ENCODE results near the gene POLR3G. TPM values are rescaled to one million over a fixed set of nuclear protein-coding genes. Genes with fewer than 3 reads are reported as not detected.

POLR3G gene
- total and polyA plus RNA-seq, 7 donors = 0.46 to 5.8 (median 1.8) TPM

- DNase-seq = no peak
- 1% methylated on average over 60 of the region's 60 CpGs for WGBS, 2 donors
- no peak for TF ChIP-seq POLR2AphosphoS5 (IDR thresholded peaks at IDR 0.05)
- no peak for TF ChIP-seq CTCF (IDR thresholded peaks at IDR 0.05)
- no peak for TF ChIP-seq EP300 (IDR thresholded peaks at IDR 0.05)
- TF ChIP-seq POLR2A (IDR thresholded peaks at IDR 0.05) = no peak
- peaks cover 0 to 12% (median 11%) of the 10 kb centered on the region in 4 donors for H3K4me1 ChIP-seq
- H3K27ac ChIP-seq = no peak within 1 kb of the TSS
- H3K27me3 ChIP-seq = peaks cover 16 to 52% (median 17%) of the 10 kb centered on the region in 3 donors
- peak within 1 kb of the TSS in 3 of 4 donors; percentile 25 to 38 (median 37) for H3K4me3 ChIP-seq
- no peaks in the 10 kb centered on the region for H3K36me3 ChIP-seq
- H3K9me3 ChIP-seq = no peaks in the 10 kb centered on the region
- intact Hi-C loops (cut with DNase I) = no loop called here
These were observed 83.9 kb downstream of the POLR3G start, which contains the start of gene ADGRV1 for GRCh38 chr5:90558344-90559192. TSS of gene ADGRV1 (plus strand) at chr5:90558797. CDS start at chr5:90558896, 99 bp downstream.

- TF ChIP-seq POLR2AphosphoS5 (IDR thresholded peaks at IDR 0.05) (no peak), EP300 (IDR thresholded peaks at IDR 0.05) (no peak), CTCF (IDR thresholded peaks at IDR 0.05) (no peak), POLR2A (IDR thresholded peaks at IDR 0.05) (no peak)
- Histone ChIP-seq H3K9me3 (no peaks in the 10 kb centered on the region), H3K4me3 (no peak overlapping the region), H3K27ac (no peak overlapping the region), H3K36me3 (no peaks in the 10 kb centered on the region), H3K4me1 (peaks cover 0 to 12% (median 11%) of the 10 kb centered on the region in 4 donors), H3K27me3 (peaks cover 16 to 52% (median 17%) of the 10 kb centered on the region in 3 donors)
- DNase-seq = no peak
- 74 to 89% methylated on average over 2 of the region's 2 CpGs for WGBS, 2 donors
- intact Hi-C loops (cut with DNase I) = no loop called here
These were observed 86.1 kb downstream of the POLR3G start for GRCh38 chr5:90560771-90561170.

- DNase-seq = no peak
- Histone ChIP-seq H3K9me3 (no peaks in the 10 kb centered on the region), H3K4me3 (no peak overlapping the region), H3K4me1 (peaks cover 0 to 12% (median 11%) of the 10 kb centered on the region in 4 donors), H3K27ac (no peak overlapping the region), H3K36me3 (no peaks in the 10 kb centered on the region), H3K27me3 (peaks cover 16 to 45% (median 17%) of the 10 kb centered on the region in 3 donors)
- no peak for TF ChIP-seq EP300 (IDR thresholded peaks at IDR 0.05)
- no peak for TF ChIP-seq POLR2A (IDR thresholded peaks at IDR 0.05)
- TF ChIP-seq POLR2AphosphoS5 (IDR thresholded peaks at IDR 0.05) = no peak
- TF ChIP-seq CTCF (IDR thresholded peaks at IDR 0.05) = no peak
- 59 to 68% methylated on average over 1 of the region's 1 CpG for WGBS, 2 donors
- intact Hi-C loops (cut with DNase I) = no loop called here
These were observed 87.1 kb downstream of the POLR3G start for GRCh38 chr5:90561766-90562165.

GRCh38 chr5:90562341-90562740 lies 87.7 kb downstream of the POLR3G start:
- intact Hi-C loops (cut with DNase I) = no loop called here
- WGBS, 2 donors = 44 to 73% methylated on average over 5 of the region's 5 CpGs
- DNase-seq = no peak
- Histone ChIP-seq H3K36me3 (no peaks in the 10 kb centered on the region), H3K4me1 (peaks cover 0 to 12% (median 11%) of the 10 kb centered on the region in 4 donors), H3K27ac (no peak overlapping the region), H3K27me3 (peaks cover 16 to 39% (median 17%) of the 10 kb centered on the region in 3 donors), H3K9me3 (no peaks in the 10 kb centered on the region), H3K4me3 (no peak overlapping the region)
- no peak for TF ChIP-seq POLR2AphosphoS5 (IDR thresholded peaks at IDR 0.05)
- no peak for TF ChIP-seq POLR2A (IDR thresholded peaks at IDR 0.05)
- TF ChIP-seq EP300 (IDR thresholded peaks at IDR 0.05) = no peak

- TF ChIP-seq POLR2A (IDR thresholded peaks at IDR 0.05) (no peak), CTCF (IDR thresholded peaks at IDR 0.05) (no peak), EP300 (IDR thresholded peaks at IDR 0.05) (no peak), POLR2AphosphoS5 (IDR thresholded peaks at IDR 0.05) (no peak)
- 63 to 68% methylated on average over 1 of the region's 1 CpG for WGBS, 2 donors
- Histone ChIP-seq H3K36me3 (no peaks in the 10 kb centered on the region), H3K27ac (no peak overlapping the region), H3K4me1 (peaks cover 0 to 11% (median 10%) of the 10 kb centered on the region in 4 donors), H3K4me3 (no peak overlapping the region), H3K27me3 (peaks cover 12 to 31% (median 15%) of the 10 kb centered on the region in 3 donors), H3K9me3 (no peaks in the 10 kb centered on the region)
- intact Hi-C loops (cut with DNase I) = no loop called here
- no peak for DNase-seq
These were observed 88.4 kb downstream of the POLR3G start for GRCh38 chr5:90563108-90563507.
